K562 (cell line): ENCODE measurements around the gene DDAH2. TPM values are rescaled to one million over a fixed set of nuclear protein-coding genes. Genes with fewer than 3 reads are reported as not detected.

Source experiments
- BRCA1 ChIP-seq, 2 experiments: fragments of 450-650 bp in 1 of 2; sonication (generic) in 1 of 2; formaldehyde crosslinking in 1 of 2; IDR thresholded peaks; 2 replicates each; pipeline versions ENCODE4 v1.5.0 to v1.6.1; 2017 to 2020; ENCODE audit warnings: mild to moderate bottlenecking in 1 of 2, missing genetic modification reagents in 1 of 2
- FOXK1 ChIP-seq: sonication (generic); formaldehyde crosslinking; IDR thresholded peaks from 2 replicates; pipeline ENCODE4 v1.8.0; 2022; ENCODE audit warnings: missing genetic modification reagents, mild to moderate bottlenecking, borderline replicate concordance
- HDAC8 ChIP-seq: fragments of 450-650 bp; IDR thresholded peaks from 2 replicates; pipeline ENCODE4 v1.6.1; 2016; ENCODE audit warnings: mild to moderate bottlenecking, missing genetic modification characterization, moderate library complexity, missing compliant biosample characterization
- HIVEP1 ChIP-seq: fragments of 250-450 bp; sonication (Bioruptor Pico); IDR thresholded peaks from 2 replicates; pipeline ENCODE4 v1.4.0; 2020; ENCODE audit warnings: mild to moderate bottlenecking
- MBD1 ChIP-seq: fragments of 250-450 bp; sonication (Bioruptor Pico); IDR thresholded peaks from 2 replicates; pipeline ENCODE4 v1.8.0; 2022; ENCODE audit warnings: inconsistent platforms
- RBM22 ChIP-seq: fragments of 200-400 bp; formaldehyde crosslinking; IDR thresholded peaks from 2 replicates; pipeline ENCODE4 v1.6.1; 2018; ENCODE audit warnings: low read length, low read depth; ENCODE audit not compliant: poor library complexity, severe bottlenecking
- RREB1 ChIP-seq: fragments of 250-450 bp; sonication (Bioruptor Pico); IDR thresholded peaks from 2 replicates; pipeline ENCODE4 v1.4.0; 2020
- ZBTB7A ChIP-seq: IDR thresholded peaks from 2 replicates; pipeline ENCODE4 v1.6.1; 2011; ENCODE audit warnings: low read depth, mild to moderate bottlenecking, low read length, moderate library complexity, borderline replicate concordance; ENCODE audit not compliant: control insufficient read depth
- ZFP91 ChIP-seq: sonication (generic); formaldehyde crosslinking; IDR thresholded peaks from 2 replicates; pipeline ENCODE4 v1.8.0; 2022; ENCODE audit warnings: mild to moderate bottlenecking, missing genetic modification reagents
- ZKSCAN3 ChIP-seq: fragments of 250-450 bp; sonication (Bioruptor Pico); IDR thresholded peaks from 2 replicates; pipeline ENCODE4 v1.4.0; 2020
- ZNF134 ChIP-seq: fragments of 250-450 bp; sonication (Bioruptor Pico); conservative IDR thresholded peaks from 2 replicates; pipeline ENCODE4 v1.4.0; 2020
- polyA plus RNA-seq, 8 experiments: library from polyadenylated mRNA; depleted of rRNA in 4 of 8; stranded (reverse) in 5 of 8; unstranded in 3 of 8; fragments of >200 nt; fragmentation: Nextera tagmentation in 2 of 8; fragmentation: Illumina TruSeq in 1 of 8; extraction: Ambion mirVana in 2 of 8; extraction: Trizol in 1 of 8; gene quantifications; 2 replicates each; pipeline versions ENCODE4 v1.2.1 to v1.2.3, GENCODE V29; 2011 to 2014; ENCODE audit warnings: inconsistent platforms in 1 of 8, missing spikeins in 1 of 8
- total RNA-seq, 7 experiments: library from RNA; depleted of rRNA in 6 of 7; stranded (reverse); fragments of >200 nt in 6 of 7; fragmentation: Illumina TruSeq in 2 of 7; extraction: Trizol in 2 of 7; gene quantifications; 2 replicates each; pipeline versions ENCODE4 v1.2.1 to v1.2.3, GENCODE V29; 2011 to 2021; ENCODE audit warnings: low replicate concordance in 1 of 7
- TF ChIP-seq, protein P1 (sequence below): fragments of 450-650 bp; IDR thresholded peaks from 2 replicates; pipeline ENCODE4 v1.6.1; 2016; ENCODE audit warnings: antibody characterized with exemption
- TF ChIP-seq, protein P2 (sequence below): fragments of 450-650 bp; IDR thresholded peaks from 2 replicates; pipeline ENCODE4 v1.6.1; 2014; ENCODE audit warnings: low read depth, mild to moderate bottlenecking, moderate library complexity, borderline replicate concordance

Gene DDAH2
- total and polyA plus RNA-seq, 9 of the 15 experiments (the other 6 are each of a cell fraction or from before 2014, with no cell fraction given), result 1.8 to 45.4 (median 21.4) TPM

GRCh38 chr6:31690231-31691077 is 38.6 kb downstream of the DDAH2 start (continued):
- TF ChIP-seq, protein P1, sequence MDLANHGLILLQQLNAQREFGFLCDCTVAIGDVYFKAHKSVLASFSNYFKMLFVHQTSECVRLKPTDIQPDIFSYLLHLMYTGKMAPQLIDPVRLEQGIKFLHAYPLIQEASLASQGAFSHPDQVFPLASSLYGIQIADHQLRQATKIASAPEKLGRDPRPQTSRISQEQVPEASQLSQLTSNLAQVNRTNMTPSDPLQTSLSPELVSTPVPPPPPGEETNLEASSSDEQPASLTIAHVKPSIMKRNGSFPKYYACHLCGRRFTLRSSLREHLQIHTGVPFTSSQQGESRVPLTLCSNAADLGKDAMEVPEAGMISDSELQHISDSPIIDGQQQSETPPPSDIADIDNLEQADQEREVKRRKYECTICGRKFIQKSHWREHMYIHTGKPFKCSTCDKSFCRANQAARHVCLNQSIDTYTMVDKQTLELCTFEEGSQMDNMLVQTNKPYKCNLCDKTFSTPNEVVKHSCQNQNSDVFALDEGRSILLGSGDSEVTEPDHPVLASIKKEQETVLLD, result peak; percentile 93
- TF ChIP-seq ZFP91 (CRISPR knock-in tag) (no peak), HDAC8 (tag) (0 out of 2 replicates have a peak, but pooled peaks have one; percentile 41), ZKSCAN3 (CRISPR knock-in tag) (no peak), ZBTB7A (peak; percentile 100), FOXK1 (CRISPR knock-in tag) (peak; percentile 56; the same call in 1 of the 2 replicates), RREB1 (CRISPR knock-in tag) (peak; percentile 11; the same call in 1 of the 2 replicates), BRCA1 (IDR thresholded peaks at IDR 0.05) (no peak), BRCA1 (CRISPR knock-in tag; IDR thresholded peaks at IDR 0.05) (0 out of 2 replicates have a peak, but pooled peaks have one; percentile 80), RBM22 (no peak), ZNF134 (CRISPR knock-in tag) (no peak), HIVEP1 (CRISPR knock-in tag) (0 out of 2 replicates have a peak, but pooled peaks have one; percentile 48), MBD1 (CRISPR knock-in tag) (0 out of 2 replicates have a peak, but pooled peaks have one; percentile 36)
- TF ChIP-seq, protein P2, sequence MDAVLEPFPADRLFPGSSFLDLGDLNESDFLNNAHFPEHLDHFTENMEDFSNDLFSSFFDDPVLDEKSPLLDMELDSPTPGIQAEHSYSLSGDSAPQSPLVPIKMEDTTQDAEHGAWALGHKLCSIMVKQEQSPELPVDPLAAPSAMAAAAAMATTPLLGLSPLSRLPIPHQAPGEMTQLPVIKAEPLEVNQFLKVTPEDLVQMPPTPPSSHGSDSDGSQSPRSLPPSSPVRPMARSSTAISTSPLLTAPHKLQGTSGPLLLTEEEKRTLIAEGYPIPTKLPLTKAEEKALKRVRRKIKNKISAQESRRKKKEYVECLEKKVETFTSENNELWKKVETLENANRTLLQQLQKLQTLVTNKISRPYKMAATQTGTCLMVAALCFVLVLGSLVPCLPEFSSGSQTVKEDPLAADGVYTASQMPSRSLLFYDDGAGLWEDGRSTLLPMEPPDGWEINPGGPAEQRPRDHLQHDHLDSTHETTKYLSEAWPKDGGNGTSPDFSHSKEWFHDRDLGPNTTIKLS, result peak; percentile 50; the same call in 1 of the 2 replicates
